H1 (cell line): ENCODE measurements around the gene HIBADH. TPM values are rescaled to one million over a fixed set of nuclear protein-coding genes. Genes with fewer than 3 reads are reported as not detected.

ENCODE experiments used
- CTCF ChIA-PET: fragments of 300-600 bp; sonication (Branson Sonifier 250); formaldehyde crosslinking; loops from one replicate; lab custom pipeline; 2021; ENCODE audit not compliant: partially characterized antibody; lab: Charles Lee
- POLR2A ChIA-PET: fragments of 300-600 bp; sonication (Branson Sonifier 250); formaldehyde crosslinking; loops from one replicate; lab custom pipeline; 2021; ENCODE audit warnings: inconsistent platforms; ENCODE audit not compliant: partially characterized antibody; lab: Charles Lee
- DNase-seq, 2 experiments: peaks; one replicate each; pipeline versions ENCODE4 v3.0.0 to v3.0.0-alpha.2; 2010 to 2022; ENCODE audit warnings: low spot score in 2 of 2, low read depth in 1 of 2, mixed read lengths in 1 of 2
- FAIRE-seq: peaks from 2 replicates; lab custom pipeline; 2011; peaks lifted over from hg19 to GRCh38; lab: Jason Lieb, UNC
- H2AFZ ChIP-seq: 2 replicates; pipeline ENCODE4 v1.8.1; 2012; ENCODE audit warnings: low read length, inconsistent platforms
- H2AK5ac ChIP-seq: 2 replicates; pipeline ENCODE4 v1.6.1; 2013; ENCODE audit warnings: low read depth, low read length
- H2BK120ac ChIP-seq: replicated peaks from 2 replicates; pipeline ENCODE3; 2013; ENCODE audit warnings: low read depth, low read length, inconsistent platforms
- H2BK12ac ChIP-seq: 2 replicates; pipeline ENCODE4 v1.6.1; 2013; ENCODE audit warnings: low read depth, low read length
- H2BK15ac ChIP-seq: 2 replicates; pipeline ENCODE4 v1.6.1; 2013; ENCODE audit warnings: low read length
- H2BK20ac ChIP-seq: 2 replicates; pipeline ENCODE4 v1.6.1; 2013; ENCODE audit warnings: low read length
- H2BK5ac ChIP-seq: 2 replicates; pipeline ENCODE4 v1.6.1; 2013; ENCODE audit warnings: low read depth, low read length
- H3K14ac ChIP-seq: 2 replicates; pipeline ENCODE4 v1.6.1; 2013; ENCODE audit warnings: inconsistent platforms; ENCODE audit not compliant: insufficient read length
- H3K18ac ChIP-seq: 2 replicates; pipeline ENCODE4 v1.6.1; 2013; ENCODE audit warnings: low read length; ENCODE audit errors: extremely low read depth
- H3K23ac ChIP-seq: 2 replicates; pipeline ENCODE4 v1.6.1; 2013; ENCODE audit warnings: inconsistent platforms; ENCODE audit not compliant: insufficient read length
- H3K23me2 ChIP-seq: 2 replicates; pipeline ENCODE4 v1.6.1; 2013; ENCODE audit warnings: low read depth, low read length
- H3K27ac ChIP-seq: 2 replicates; pipeline ENCODE4 v1.6.1; 2011; ENCODE audit warnings: low read depth, low read length, inconsistent platforms
- H3K27me3 ChIP-seq, 4 experiments: replicated peaks in 1 of 4; 1 replicate in 1 of 4; 2 replicates in 3 of 4; pipeline versions ENCODE4 v1.6.1 to v1.8.1; 2011 to 2013; ENCODE audit warnings: low read length in 3 of 4, mild to moderate bottlenecking in 3 of 4, inconsistent platforms in 2 of 4, mixed read lengths in 2 of 4, moderate library complexity in 1 of 4; ENCODE audit not compliant: control insufficient read depth in 3 of 4, insufficient read depth in 3 of 4; ENCODE audit errors: extremely low read depth in 1 of 4
- H3K36me3 ChIP-seq, 4 experiments: 2 replicates each; pipeline versions ENCODE4 v1.6.1 to v1.8.1; 2011 to 2013; ENCODE audit warnings: mild to moderate bottlenecking in 4 of 4, low read length in 3 of 4, moderate library complexity in 2 of 4, control low read depth in 1 of 4, inconsistent platforms in 1 of 4; ENCODE audit not compliant: insufficient read depth in 4 of 4, control insufficient read depth in 2 of 4
- H3K4ac ChIP-seq: replicated peaks from 2 replicates; pipeline ENCODE3; 2013; ENCODE audit warnings: low read length, low read depth, mixed read lengths, inconsistent platforms; ENCODE audit not compliant: insufficient read length
- H3K4me1 ChIP-seq, 4 experiments: replicated peaks in 1 of 4; 1 replicate in 1 of 4; 2 replicates in 3 of 4; pipeline versions ENCODE4 v1.6.1 to v1.8.1; 2011 to 2013; ENCODE audit warnings: low read length in 3 of 4, inconsistent platforms in 2 of 4, mixed read lengths in 1 of 4; ENCODE audit not compliant: insufficient read depth in 4 of 4, control insufficient read depth in 3 of 4
- H3K4me2 ChIP-seq, 2 experiments: 2 replicates each; pipeline versions ENCODE4 v1.6.1 to v1.8.1; 2011 to 2013; ENCODE audit warnings: low read depth in 2 of 2, low read length in 2 of 2, control low read depth in 1 of 2, inconsistent platforms in 1 of 2, mild to moderate bottlenecking in 1 of 2; ENCODE audit not compliant: insufficient read depth in 1 of 2
- H3K4me3 ChIP-seq, 4 experiments: fragments of 200-600, 300-600 bp in 1 of 4; sonication (generic), shearing (Covaris generic), sonication (Bioruptor Twin) in 1 of 4; 2 replicates each; pipeline versions ENCODE4 v1.5.1 to v1.8.1; 2011 to 2016; ENCODE audit warnings: low read length in 4 of 4, low read depth in 3 of 4, control low read depth in 2 of 4, inconsistent platforms in 2 of 4, mild to moderate bottlenecking in 2 of 4, mixed read lengths in 1 of 4, moderate library complexity in 1 of 4; ENCODE audit not compliant: insufficient read depth in 2 of 4; ENCODE audit errors: extremely low read depth in 1 of 4
- H3K56ac ChIP-seq: replicated peaks from 2 replicates; pipeline ENCODE3; 2013; ENCODE audit warnings: low read depth, mild to moderate bottlenecking, mixed read lengths, low read length, inconsistent platforms; ENCODE audit not compliant: insufficient read length
- H3K79me1 ChIP-seq: 2 replicates; pipeline ENCODE4 v1.6.1; 2013; ENCODE audit warnings: low read depth, low read length, control low read depth
- H3K79me2 ChIP-seq, 2 experiments: 2 replicates each; pipeline versions ENCODE4 v1.6.1 to v1.8.1; 2012 to 2013; ENCODE audit warnings: low read length in 2 of 2, mild to moderate bottlenecking in 2 of 2, inconsistent platforms in 1 of 2; ENCODE audit not compliant: insufficient read depth in 2 of 2, control insufficient read depth in 1 of 2
- H3K9ac ChIP-seq, 4 experiments: replicated peaks in 1 of 4; 1 replicate in 1 of 4; 2 replicates in 3 of 4; pipeline versions ENCODE4 v1.6.1 to v1.8.1; 2011 to 2013; ENCODE audit warnings: low read depth in 3 of 4, low read length in 3 of 4, control low read depth in 2 of 4, mild to moderate bottlenecking in 2 of 4, moderate library complexity in 2 of 4, inconsistent platforms in 1 of 4; ENCODE audit errors: extremely low read depth in 1 of 4
- H3K9me3 ChIP-seq, 2 experiments: 2 replicates each; pipeline versions ENCODE4 v1.6.1 to v1.8.1; 2012 to 2013; ENCODE audit warnings: mild to moderate bottlenecking in 2 of 2, moderate library complexity in 2 of 2, control low read depth in 1 of 2, inconsistent platforms in 1 of 2, low read depth in 1 of 2, low read length in 1 of 2, mixed read lengths in 1 of 2; ENCODE audit not compliant: insufficient read depth in 2 of 2
- H4K20me1 ChIP-seq, 2 experiments: replicated peaks in 1 of 2; 2 replicates each; pipeline versions ENCODE3 to v1.8.1; 2011 to 2013; ENCODE audit warnings: inconsistent platforms in 2 of 2, low read length in 2 of 2, mild to moderate bottlenecking in 1 of 2; ENCODE audit not compliant: insufficient read depth in 2 of 2, control insufficient read depth in 1 of 2
- H4K5ac ChIP-seq: 2 replicates; pipeline ENCODE4 v1.6.1; 2013; ENCODE audit warnings: low read length, low read depth, mixed read lengths, inconsistent platforms; ENCODE audit not compliant: insufficient read length
- H4K8ac ChIP-seq: 2 replicates; pipeline ENCODE4 v1.8.0; 2013; ENCODE audit warnings: mild to moderate bottlenecking, moderate library complexity, low read length, inconsistent platforms; ENCODE audit not compliant: insufficient read depth; ENCODE audit errors: extremely low read depth
- H4K91ac ChIP-seq: replicated peaks from 2 replicates; pipeline ENCODE3; 2013; ENCODE audit warnings: low read length, mixed read lengths, inconsistent platforms; ENCODE audit not compliant: insufficient read length
- HDAC2 ChIP-seq, 2 experiments: fragments of 300-600 bp in 1 of 2; sonication (generic) in 1 of 2; IDR thresholded peaks; 2 replicates each; pipeline ENCODE4 v1.6.1; 2011 to 2012; ENCODE audit warnings: low read depth in 2 of 2, low read length in 2 of 2, mild to moderate bottlenecking in 2 of 2, moderate library complexity in 2 of 2, borderline replicate concordance in 1 of 2, inconsistent platforms in 1 of 2
- RXRA ChIP-seq: IDR thresholded peaks from 2 replicates; pipeline ENCODE4 v1.6.1; 2011; ENCODE audit warnings: low read depth, mild to moderate bottlenecking, low read length, moderate library complexity; ENCODE audit not compliant: insufficient read depth
- WGBS, 2 experiments: shearing (Covaris generic) in 1 of 2; methylation state at CpG; one replicate each; pipeline versions ENCODE4 v1.1.6 to v1.1.7; 2013 to 2015; ENCODE audit warnings: low lambda C conversion rate in 2 of 2, mixed read lengths in 2 of 2, inconsistent platforms in 1 of 2, low coverage in 1 of 2, missing lambda C conversion rate in 1 of 2; ENCODE audit not compliant: insufficient replicate concordance in 2 of 2, insufficient coverage in 1 of 2, insufficient read length in 1 of 2; ENCODE audit errors: extremely low coverage in 1 of 2, missing lambda C conversion rate in 1 of 2; 5-methylcytosine and 5-hydroxymethylcytosine counted together
- polyA plus RNA-seq, 7 experiments: library from polyadenylated mRNA; depleted of rRNA in 3 of 7; stranded (reverse) in 5 of 7; unstranded in 2 of 7; fragments of >200 nt in 5 of 7; fragments of 200-250 nt in 2 of 7; gene quantifications; 1 replicate in 5 of 7; 2 replicates in 1 of 7; 4 replicates in 1 of 7; pipeline versions ENCODE4 v1.2.1 to v1.2.3, GENCODE V29; 2011 to 2013; ENCODE audit warnings: missing spikeins in 2 of 7, mixed read lengths in 2 of 7
- total RNA-seq: library from RNA; stranded (reverse); fragmentation: NEBNext Ultra II Directional; extraction: Animal tissue kit (Norgen Biotek cat#: 25700); gene quantifications from 2 replicates; pipeline ENCODE4 v1.2.1, GENCODE V29; 2021
- TF ChIP-seq, protein P1 (sequence below): IDR thresholded peaks from 2 replicates; pipeline ENCODE4 v1.6.1; 2011; ENCODE audit warnings: low read depth, mild to moderate bottlenecking, low read length; ENCODE audit not compliant: insufficient read depth

The HIBADH gene
- total and polyA plus RNA-seq, 2 of the 8 experiments (the other 6 are each of a cell fraction or from before 2014, with no cell fraction given) = 30.1 to 39.5 TPM

DNA sequence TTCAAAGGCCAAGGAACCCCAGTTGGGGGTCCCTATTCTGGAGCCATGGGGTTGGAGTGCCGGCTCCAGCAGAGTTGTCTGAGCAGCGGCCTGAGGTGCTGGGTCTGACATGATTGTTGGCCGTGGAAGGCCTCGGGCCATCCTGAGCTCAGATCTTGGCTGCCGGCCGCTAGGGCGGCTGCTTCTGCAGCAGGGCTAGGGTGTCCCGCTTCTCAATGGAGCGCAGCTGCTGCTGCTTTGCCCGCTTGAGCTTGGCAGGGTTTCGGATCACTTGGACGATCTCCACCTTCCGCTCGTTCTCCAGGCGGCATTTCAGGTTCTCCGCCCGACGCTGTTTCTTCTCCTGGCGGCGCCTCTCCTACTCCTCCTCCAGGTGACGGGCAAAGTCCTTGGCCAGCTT is 171.1 kb downstream of the HIBADH start:
- Histone ChIP-seq H3K79me2 (no peaks in the 10 kb centered on the region), H3K9me3 (peaks cover 0 to 13% of the 10 kb centered on the region in 2 experiments; a peak in 1 of 4 replicates), H3K4me2 (no peak overlapping the region), H3K23me2 (no peaks in the 10 kb centered on the region), H3K14ac (no peak overlapping the region), H4K20me1 (no peaks in the 10 kb centered on the region), H2BK12ac (no peak overlapping the region), H2AK5ac (no peak overlapping the region), H4K8ac (no peak overlapping the region; the same call in 1 of the 2 replicates), H3K4ac (no peak overlapping the region), H3K79me1 (no peaks in the 10 kb centered on the region), H3K27me3 (no peaks in the 10 kb centered on the region; a peak in 2 of 7 replicates), H3K9ac (no peak overlapping the region), H3K4me3 (no peak overlapping the region), H3K27ac (no peak overlapping the region), H4K5ac (no peak overlapping the region), H3K4me1 (no peaks in the 10 kb centered on the region), H3K36me3 (no peaks in the 10 kb centered on the region), H3K23ac (no peak overlapping the region), H2AFZ (no peak overlapping the region), H2BK5ac (no peak overlapping the region), H4K91ac (no peak overlapping the region), H3K18ac (no peak overlapping the region), H2BK120ac (no peak overlapping the region), H3K56ac (no peak overlapping the region), H2BK15ac (no peak overlapping the region), H2BK20ac (no peak overlapping the region)
- DNase-seq (no peak), FAIRE-seq (no peak)
- CTCF ChIA-PET = interaction anchor here (0.8 to 0.9 kb wide), 3 partner anchors 185 to 529 kb away, joined by 3 read pairs; no protein-coding TSS in a partner anchor
- WGBS, 2 experiments = 97% methylated on average over 20 of the region's 21 CpGs; no CpG with 5 or more reads in 1 of the 2 experiments
- POLR2A ChIA-PET = no interaction called here
- TF ChIP-seq, protein P1, sequence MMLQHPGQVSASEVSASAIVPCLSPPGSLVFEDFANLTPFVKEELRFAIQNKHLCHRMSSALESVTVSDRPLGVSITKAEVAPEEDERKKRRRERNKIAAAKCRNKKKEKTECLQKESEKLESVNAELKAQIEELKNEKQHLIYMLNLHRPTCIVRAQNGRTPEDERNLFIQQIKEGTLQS = no peak
- TF ChIP-seq HDAC2 (IDR thresholded peaks at IDR 0.05; ENCODE audit: borderline replicate concordance in 1 of 2, low read depth in 2 of 2, low read length in 2 of 2) (no peak), RXRA (no peak)
